IPS-18a (cell line): ENCODE data around the gene MLH1.
A peak's percentile ranks its signal among the peaks of the same experiment; 100 is the strongest.
"Not testable (repeated sequence)": the region's sequence is repeated elsewhere in the genome, so short reads cannot be mapped to it uniquely, and the experiment has no call there.

ENCODE experiments used
- H3K27ac ChIP-seq: one replicate; pipeline ENCODE4 v1.5.1; 2013; ENCODE audit warnings: low read length
- H3K27me3 ChIP-seq: one replicate; pipeline ENCODE4 v1.6.1; 2013; ENCODE audit warnings: mild to moderate bottlenecking, low read length; ENCODE audit not compliant: control insufficient read depth, insufficient read depth
- H3K36me3 ChIP-seq: one replicate; pipeline ENCODE4 v1.6.1; 2013; ENCODE audit warnings: low read depth, low read length; ENCODE audit not compliant: control insufficient read depth
- H3K4me1 ChIP-seq: one replicate; pipeline ENCODE4 v1.6.1; 2013; ENCODE audit warnings: low read depth, low read length; ENCODE audit not compliant: control insufficient read depth
- H3K4me3 ChIP-seq: one replicate; pipeline ENCODE4 v1.5.1; 2013; ENCODE audit warnings: low read length
- H3K9ac ChIP-seq: one replicate; pipeline ENCODE4 v1.6.1; 2013; ENCODE audit warnings: mild to moderate bottlenecking, low read length, moderate library complexity
- H3K9me3 ChIP-seq: one replicate; pipeline ENCODE4 v1.6.1; 2013; ENCODE audit warnings: low read depth, low read length; ENCODE audit not compliant: control insufficient read depth

Gene MLH1

DNA sequence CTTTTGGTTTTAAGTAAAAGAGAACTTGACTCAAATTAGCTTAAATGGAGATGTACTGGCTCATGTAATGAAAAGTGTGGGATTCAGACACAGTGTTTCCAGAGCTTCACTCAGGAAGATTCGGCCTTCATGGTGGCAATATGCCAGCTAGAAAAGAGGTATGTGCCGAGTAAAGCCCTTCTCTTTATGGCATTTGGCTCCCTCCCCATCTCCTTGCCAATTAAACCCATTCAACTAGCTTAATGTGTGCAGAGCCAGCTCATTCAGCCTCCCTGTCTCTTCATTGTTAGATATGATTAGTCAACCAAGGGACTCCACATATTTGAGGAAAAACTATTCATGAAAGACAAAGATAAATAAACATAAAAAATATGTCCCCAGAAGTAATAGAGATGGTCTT is 33.5 kb upstream of the MLH1 start:
- Histone ChIP-seq H3K9ac (no peak overlapping the region), H3K27ac (no peak overlapping the region), H3K27me3 (no peaks in the 10 kb centered on the region)

DNA sequence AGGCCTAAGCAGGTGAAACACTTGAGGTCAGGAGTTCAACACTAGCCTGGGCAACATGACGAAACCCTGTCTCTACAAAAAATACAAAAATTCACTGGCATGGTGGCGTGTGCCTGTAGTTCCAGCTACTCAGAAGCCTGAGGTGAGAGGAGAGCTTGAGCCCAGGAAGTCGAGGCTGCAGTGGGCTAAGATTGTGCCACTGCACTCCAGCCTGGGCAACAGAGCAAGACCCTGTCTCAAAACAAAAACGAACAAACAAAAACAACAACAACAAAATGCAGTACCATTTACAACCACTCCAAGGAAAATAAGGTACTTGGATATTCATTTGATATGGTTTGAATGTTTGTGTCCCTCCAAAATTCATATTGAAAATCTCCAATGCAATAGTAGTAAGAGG is 32.8 kb upstream of the MLH1 start:
- peaks cover 6% of the 10 kb centered on the region for H3K4me1 ChIP-seq
- H3K27me3 ChIP-seq = no peaks in the 10 kb centered on the region
- H3K27ac ChIP-seq = no peak overlapping the region
- H3K9ac ChIP-seq = no peak overlapping the region
- H3K9me3 ChIP-seq = no peaks in the 10 kb centered on the region
- H3K4me3 ChIP-seq = no peak overlapping the region
- H3K36me3 ChIP-seq = no peaks in the 10 kb centered on the region

More for the DNA sequence above, 33.5 kb upstream of the MLH1 start:
- no peaks in the 10 kb centered on the region for H3K9me3 ChIP-seq
- no peaks in the 10 kb centered on the region for H3K36me3 ChIP-seq
- no peak overlapping the region for H3K4me3 ChIP-seq
- H3K4me1 ChIP-seq = no peaks in the 10 kb centered on the region

DNA sequence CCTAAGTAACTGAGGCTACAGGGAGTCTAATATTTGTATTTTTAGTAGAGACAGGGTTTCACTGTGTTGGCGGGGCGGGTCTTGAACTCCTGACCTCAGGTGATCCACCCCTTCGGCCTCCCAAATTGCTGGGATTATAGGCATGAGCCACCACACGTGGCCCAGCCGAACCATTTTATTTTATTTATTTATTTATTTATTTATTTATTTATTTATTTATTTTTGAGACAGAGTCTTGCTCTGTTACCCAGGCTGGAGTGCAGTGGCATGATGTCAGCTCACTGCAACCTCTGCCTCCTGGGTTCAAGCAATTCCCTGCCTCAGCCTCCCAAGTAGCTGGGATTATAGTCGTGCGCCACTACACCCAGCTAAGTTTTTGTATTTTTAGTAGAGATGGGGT is 30.3 kb upstream of the MLH1 start:
- not testable (repeated sequence) for H3K4me3 ChIP-seq, H3K36me3 ChIP-seq, H3K9me3 ChIP-seq, H3K9ac ChIP-seq, H3K4me1 ChIP-seq, H3K27me3 ChIP-seq, H3K27ac ChIP-seq

DNA sequence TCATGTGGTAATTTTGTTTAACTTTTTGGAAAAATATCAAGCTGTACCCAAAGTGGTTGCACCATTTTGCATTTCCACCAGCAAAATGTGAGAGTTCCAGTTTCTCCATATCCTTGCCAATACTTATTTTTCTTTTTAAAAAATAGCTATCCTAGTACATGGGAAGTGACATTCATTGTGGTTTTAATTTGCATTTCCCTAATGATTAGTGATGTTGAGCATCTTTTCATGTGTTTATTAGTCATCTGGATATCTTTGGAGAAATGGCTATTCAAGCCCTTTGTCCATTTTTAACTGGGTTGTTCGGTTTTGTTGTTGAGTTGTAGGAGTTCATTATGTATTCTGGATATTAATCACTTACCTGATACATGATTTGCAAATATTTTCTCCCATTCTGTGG is 29.0 kb upstream of the MLH1 start:
- no peaks in the 10 kb centered on the region for H3K9me3 ChIP-seq
- no peaks in the 10 kb centered on the region for H3K27me3 ChIP-seq
- peaks cover 11% of the 10 kb centered on the region for H3K4me1 ChIP-seq
- no peaks in the 10 kb centered on the region for H3K36me3 ChIP-seq
- no peak overlapping the region for H3K27ac ChIP-seq
- H3K4me3 ChIP-seq = no peak overlapping the region
- H3K9ac ChIP-seq = no peak overlapping the region

DNA sequence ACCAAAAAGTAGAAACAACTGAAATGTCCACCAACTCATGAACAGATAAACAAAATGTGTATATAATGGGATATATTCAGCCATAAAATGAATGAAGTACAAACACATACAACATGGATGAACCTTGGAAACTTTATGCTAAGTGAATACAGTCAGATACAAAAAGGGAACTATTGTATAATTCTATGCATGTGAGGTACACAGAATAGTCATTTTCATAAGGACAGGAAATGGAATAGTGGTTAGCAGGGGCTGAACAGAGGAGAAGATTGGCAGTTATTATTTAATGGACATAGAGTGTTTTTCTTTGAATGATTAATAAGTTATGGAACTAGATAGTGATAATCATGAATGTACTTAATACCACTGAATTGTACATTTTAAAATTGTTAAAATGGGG is 28.5 kb upstream of the MLH1 start:
- Histone ChIP-seq H3K27me3 (no peaks in the 10 kb centered on the region), H3K9ac (no peak overlapping the region), H3K9me3 (no peaks in the 10 kb centered on the region), H3K36me3 (no peaks in the 10 kb centered on the region), H3K27ac (no peak overlapping the region), H3K4me1 (peaks cover 15% of the 10 kb centered on the region), H3K4me3 (no peak overlapping the region)

DNA sequence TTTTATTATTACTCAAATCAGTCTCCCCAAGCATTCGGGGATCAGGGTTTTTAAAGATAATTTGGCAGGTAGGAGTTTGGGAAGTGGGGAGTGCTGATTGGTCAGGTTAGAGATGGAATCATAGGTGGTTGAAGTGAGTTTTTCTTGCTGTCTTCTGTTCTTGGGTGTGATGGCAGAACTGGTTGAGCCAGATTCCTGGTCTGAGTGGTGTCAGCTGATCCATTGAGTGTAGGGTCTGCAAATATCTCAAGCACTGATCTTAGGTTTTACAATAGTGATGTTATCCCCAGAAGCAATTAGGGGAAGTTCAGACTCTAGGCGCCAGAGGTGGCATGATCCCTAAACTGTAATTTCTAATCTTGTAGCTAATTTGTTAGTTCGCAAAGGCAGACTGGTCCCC is 27.9 kb upstream of the MLH1 start:
- Histone ChIP-seq H3K4me3 (peak overlapping the region; percentile 15), H3K36me3 (no peaks in the 10 kb centered on the region), H3K9ac (no peak overlapping the region), H3K27ac (no peak overlapping the region), H3K27me3 (no peaks in the 10 kb centered on the region), H3K9me3 (no peaks in the 10 kb centered on the region), H3K4me1 (peaks cover 20% of the 10 kb centered on the region)

DNA sequence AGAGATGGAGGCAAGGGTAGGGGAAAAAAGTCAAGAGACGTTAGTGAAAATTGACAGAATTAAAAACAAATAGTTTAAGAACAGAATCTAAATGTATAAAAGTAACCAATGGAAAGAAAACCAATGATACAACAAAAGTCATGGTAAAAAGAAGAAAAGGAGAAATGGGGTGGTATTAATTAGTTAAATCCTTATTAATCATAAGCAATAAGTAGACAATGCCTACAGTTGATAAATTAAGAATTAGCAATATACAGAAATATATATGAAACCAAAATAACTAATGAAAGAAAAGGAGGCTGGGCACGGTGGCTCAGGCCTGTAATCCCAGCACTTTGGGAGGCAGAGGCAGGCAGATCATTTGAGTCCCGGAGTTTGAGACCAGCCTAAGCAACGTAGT is 24.2 kb upstream of the MLH1 start:
- Histone ChIP-seq H3K4me3 (no peak overlapping the region), H3K4me1 (peaks cover 20% of the 10 kb centered on the region), H3K9ac (no peak overlapping the region), H3K27ac (no peak overlapping the region), H3K36me3 (no peaks in the 10 kb centered on the region), H3K27me3 (no peaks in the 10 kb centered on the region), H3K9me3 (no peaks in the 10 kb centered on the region)

DNA sequence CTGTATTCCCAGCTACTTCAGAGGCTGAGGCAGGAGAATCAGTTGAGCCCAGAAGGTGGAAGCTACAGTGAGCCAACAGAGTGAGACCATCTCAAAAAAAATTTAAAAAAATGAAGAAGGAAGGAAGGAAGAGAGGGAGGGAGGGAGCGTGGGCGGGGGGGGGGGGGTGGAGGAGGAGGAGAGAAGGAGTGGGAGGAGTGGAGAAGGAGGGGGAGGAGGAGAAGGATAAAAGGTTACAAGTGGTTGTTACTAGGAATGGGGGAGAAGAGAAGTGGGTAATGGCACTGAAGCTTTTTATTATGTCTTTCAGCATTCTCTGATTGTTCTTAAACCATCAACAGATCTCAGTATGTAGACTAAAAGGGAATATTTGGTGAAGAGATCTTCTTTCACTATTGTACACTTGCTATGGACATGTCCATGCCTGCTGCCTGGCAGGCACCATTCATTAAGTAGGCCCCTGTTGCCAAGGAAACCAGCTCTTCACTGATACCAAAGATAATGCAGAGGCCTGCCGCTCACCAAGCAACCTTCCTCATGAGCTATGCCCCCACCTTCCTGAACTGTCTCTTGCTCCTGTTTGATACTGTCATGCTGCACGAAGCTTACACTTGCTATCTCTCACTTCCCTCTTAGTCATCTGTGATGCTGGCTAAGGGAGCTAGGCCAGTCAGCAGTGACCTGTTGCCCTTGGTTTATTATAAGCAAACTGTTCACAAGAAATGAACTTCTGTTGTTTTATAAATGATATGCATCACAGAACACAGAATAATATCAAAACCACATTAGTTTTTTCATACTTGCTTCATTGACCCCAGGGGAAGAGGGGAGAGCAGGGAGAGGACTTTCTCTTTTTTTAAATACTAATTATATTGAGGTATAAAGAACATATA is 23.5 kb upstream of the MLH1 start:
- Histone ChIP-seq H3K4me1 (peaks cover 20% of the 10 kb centered on the region), H3K4me3 (no peak overlapping the region), H3K36me3 (no peaks in the 10 kb centered on the region), H3K9me3 (no peaks in the 10 kb centered on the region), H3K27ac (no peak overlapping the region), H3K9ac (no peak overlapping the region), H3K27me3 (no peaks in the 10 kb centered on the region)

DNA sequence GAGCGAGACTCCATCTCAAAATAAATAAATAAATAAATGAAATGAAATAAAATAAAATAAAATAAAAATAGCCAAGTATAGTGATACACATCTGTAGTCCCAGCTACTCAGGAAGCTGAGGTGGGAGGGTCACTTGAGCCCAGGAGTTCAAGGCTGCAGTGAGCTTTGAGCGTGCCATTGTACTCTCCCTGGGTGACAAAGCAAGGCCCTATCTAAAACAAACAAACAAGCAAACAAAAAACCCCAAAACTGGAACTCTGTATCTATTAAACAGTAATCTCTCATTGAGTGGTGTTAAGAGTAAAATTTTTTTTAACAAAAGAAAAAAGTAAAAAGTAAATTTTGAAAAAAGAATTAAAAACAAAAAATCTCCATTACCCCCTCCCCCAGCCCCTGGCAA is 21.2 kb upstream of the MLH1 start:
- peaks cover 10% of the 10 kb centered on the region for H3K4me1 ChIP-seq
- no peaks in the 10 kb centered on the region for H3K27me3 ChIP-seq
- H3K9me3 ChIP-seq = no peaks in the 10 kb centered on the region
- no peak overlapping the region for H3K27ac ChIP-seq
- no peak overlapping the region for H3K4me3 ChIP-seq
- H3K36me3 ChIP-seq = no peaks in the 10 kb centered on the region
- H3K9ac ChIP-seq = no peak overlapping the region

DNA sequence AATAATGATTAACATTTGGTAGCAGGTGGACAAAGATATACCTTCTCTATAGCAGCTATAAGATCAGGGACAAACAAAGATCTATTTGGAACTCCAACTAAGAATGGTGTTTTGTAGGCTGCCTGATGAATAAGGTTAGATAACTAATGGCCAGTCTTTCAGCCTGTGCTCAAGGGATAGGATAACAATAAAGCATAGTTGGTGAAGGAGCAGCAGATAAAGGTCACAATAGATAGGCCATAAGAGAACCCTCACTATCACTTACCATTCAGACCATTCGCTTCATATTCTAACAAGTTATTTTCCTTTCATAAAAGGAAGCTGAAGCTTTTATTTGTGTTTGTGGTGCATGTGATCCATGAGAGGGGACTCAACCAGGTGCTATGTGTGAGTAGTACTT is 20.2 kb upstream of the MLH1 start:
- Histone ChIP-seq H3K9me3 (no peaks in the 10 kb centered on the region), H3K9ac (no peak overlapping the region), H3K27me3 (no peaks in the 10 kb centered on the region), H3K27ac (no peak overlapping the region), H3K4me3 (no peak overlapping the region), H3K36me3 (no peaks in the 10 kb centered on the region), H3K4me1 (peaks cover 10% of the 10 kb centered on the region)

DNA sequence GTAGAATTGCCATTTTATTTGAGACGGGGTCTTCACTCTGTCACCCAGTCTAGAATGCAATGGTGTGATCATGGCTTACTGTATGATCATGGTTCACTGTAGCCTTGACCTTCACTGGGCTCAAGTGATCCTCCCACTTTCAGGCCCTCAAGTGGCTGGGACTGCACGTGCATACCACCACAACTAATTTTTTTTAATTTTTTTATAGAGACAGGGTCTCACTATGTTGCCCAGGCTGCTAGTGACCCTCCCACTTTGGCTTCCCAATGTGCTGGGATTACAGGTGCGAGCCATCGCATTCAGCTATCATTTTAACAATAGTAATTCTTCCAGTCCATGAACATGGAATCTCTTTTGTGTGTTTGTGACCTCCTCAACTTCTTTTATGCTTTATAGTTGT is 12.3 kb upstream of the MLH1 start:
- Histone ChIP-seq H3K27ac (no peak overlapping the region), H3K36me3 (peaks cover 27% of the 10 kb centered on the region), H3K4me1 (no peaks in the 10 kb centered on the region), H3K4me3 (no peak overlapping the region), H3K9me3 (peaks cover 24% of the 10 kb centered on the region), H3K9ac (no peak overlapping the region), H3K27me3 (no peaks in the 10 kb centered on the region)

DNA sequence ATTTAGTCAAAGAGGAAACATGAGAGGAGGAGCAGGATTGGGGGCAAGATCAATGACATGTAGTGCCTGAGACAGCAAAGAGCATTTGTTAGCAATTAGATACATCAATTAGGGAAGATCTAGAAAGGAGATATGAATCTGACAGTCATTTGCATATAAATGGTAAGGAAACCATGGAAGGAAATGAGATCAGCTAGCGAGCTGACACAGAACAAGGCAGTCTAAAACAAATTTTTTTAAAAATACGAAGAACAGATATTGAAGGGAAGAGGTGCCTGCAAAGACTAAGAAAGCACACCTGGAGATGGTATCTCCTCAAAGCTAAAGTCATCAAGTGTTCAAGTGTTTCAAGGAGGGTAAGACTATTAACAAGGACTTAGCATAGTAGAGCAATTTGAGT is 5.0 kb upstream of the MLH1 start:
- peaks cover 25% of the 10 kb centered on the region for H3K4me1 ChIP-seq
- H3K27me3 ChIP-seq = no peaks in the 10 kb centered on the region
- no peaks in the 10 kb centered on the region for H3K9me3 ChIP-seq
- H3K9ac ChIP-seq = no peak overlapping the region
- no peak overlapping the region for H3K27ac ChIP-seq
- no peak overlapping the region for H3K4me3 ChIP-seq
- H3K36me3 ChIP-seq = peaks cover 59% of the 10 kb centered on the region
